Measurements from ENCODE around the gene EML1.

DNA sequence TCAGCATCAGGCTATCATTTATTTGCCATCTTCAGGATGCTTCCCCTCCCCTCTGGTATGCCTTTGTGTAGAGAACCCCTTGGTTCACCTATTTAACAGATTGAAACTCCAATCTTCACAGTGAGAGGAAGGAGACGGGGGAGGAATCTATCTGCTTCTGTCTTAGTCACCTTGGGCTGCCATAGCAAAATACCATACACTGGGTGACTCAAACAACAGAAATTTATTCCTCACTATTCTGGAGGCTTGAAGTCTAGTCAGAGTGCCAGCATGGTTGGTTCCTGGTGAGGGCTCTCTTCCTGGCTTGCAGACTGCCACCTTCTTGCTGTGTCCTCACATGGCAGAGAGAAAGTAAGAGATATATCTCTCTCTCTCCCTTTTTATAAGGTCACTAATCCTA lies 13.5 kb upstream of the EML1 start:
- TF ChIP-seq, protein P1, sequence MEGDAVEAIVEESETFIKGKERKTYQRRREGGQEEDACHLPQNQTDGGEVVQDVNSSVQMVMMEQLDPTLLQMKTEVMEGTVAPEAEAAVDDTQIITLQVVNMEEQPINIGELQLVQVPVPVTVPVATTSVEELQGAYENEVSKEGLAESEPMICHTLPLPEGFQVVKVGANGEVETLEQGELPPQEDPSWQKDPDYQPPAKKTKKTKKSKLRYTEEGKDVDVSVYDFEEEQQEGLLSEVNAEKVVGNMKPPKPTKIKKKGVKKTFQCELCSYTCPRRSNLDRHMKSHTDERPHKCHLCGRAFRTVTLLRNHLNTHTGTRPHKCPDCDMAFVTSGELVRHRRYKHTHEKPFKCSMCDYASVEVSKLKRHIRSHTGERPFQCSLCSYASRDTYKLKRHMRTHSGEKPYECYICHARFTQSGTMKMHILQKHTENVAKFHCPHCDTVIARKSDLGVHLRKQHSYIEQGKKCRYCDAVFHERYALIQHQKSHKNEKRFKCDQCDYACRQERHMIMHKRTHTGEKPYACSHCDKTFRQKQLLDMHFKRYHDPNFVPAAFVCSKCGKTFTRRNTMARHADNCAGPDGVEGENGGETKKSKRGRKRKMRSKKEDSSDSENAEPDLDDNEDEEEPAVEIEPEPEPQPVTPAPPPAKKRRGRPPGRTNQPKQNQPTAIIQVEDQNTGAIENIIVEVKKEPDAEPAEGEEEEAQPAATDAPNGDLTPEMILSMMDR (IDR thresholded peaks at IDR 0.05 in 8 of 11, conservative IDR thresholded peaks at IDR 0.05 in 3 of 11): no peak
- TF ChIP-seq POLR2A (IDR thresholded peaks at IDR 0.05) (no peak), POLR2AphosphoS5 (IDR thresholded peaks at IDR 0.05) (no peak)

Data from spleen (tissue), 7 donors.